Sigmoid colon (tissue), 3 donors: ENCODE data around the gene SCGN.

Source experiments
- POLR2A ChIP-seq, 2 donors: fragments of 450-650 bp; IDR thresholded peaks; one replicate each; pipeline ENCODE4 v1.6.1; 2016; ENCODE audit warnings: antibody characterized with exemption in 2 of 2, mild to moderate bottlenecking in 2 of 2, moderate library complexity in 2 of 2
- TF ChIP-seq, protein P1 (sequence below), 4 experiments: fragments of 450-650 bp in 3 of 4; fragments of 200-600 bp in 1 of 4; IDR thresholded peaks; one replicate each; pipeline ENCODE4 v1.5.1; 2016 to 2019; ENCODE audit warnings: antibody characterized with exemption in 4 of 4, mild to moderate bottlenecking in 3 of 4, moderate library complexity in 2 of 4

GRCh38 chr6:25637211-25637610 is 14.8 kb upstream of the SCGN start:
- TF ChIP-seq POLR2A (IDR thresholded peaks at IDR 0.05) = no peak
- TF ChIP-seq, protein P1, sequence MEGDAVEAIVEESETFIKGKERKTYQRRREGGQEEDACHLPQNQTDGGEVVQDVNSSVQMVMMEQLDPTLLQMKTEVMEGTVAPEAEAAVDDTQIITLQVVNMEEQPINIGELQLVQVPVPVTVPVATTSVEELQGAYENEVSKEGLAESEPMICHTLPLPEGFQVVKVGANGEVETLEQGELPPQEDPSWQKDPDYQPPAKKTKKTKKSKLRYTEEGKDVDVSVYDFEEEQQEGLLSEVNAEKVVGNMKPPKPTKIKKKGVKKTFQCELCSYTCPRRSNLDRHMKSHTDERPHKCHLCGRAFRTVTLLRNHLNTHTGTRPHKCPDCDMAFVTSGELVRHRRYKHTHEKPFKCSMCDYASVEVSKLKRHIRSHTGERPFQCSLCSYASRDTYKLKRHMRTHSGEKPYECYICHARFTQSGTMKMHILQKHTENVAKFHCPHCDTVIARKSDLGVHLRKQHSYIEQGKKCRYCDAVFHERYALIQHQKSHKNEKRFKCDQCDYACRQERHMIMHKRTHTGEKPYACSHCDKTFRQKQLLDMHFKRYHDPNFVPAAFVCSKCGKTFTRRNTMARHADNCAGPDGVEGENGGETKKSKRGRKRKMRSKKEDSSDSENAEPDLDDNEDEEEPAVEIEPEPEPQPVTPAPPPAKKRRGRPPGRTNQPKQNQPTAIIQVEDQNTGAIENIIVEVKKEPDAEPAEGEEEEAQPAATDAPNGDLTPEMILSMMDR (IDR thresholded peaks at IDR 0.05) = no peak
